Left cardiac atrium (tissue), 4 donors: ENCODE measurements around the gene SVIL. TPM values are rescaled to one million over a fixed set of nuclear protein-coding genes. Genes with fewer than 3 reads are reported as not detected.

Experiments used
- ATAC-seq, 2 donors: fragments of 200-7000 bp; cut with Tn5 transposase; one replicate each; pipeline ENCODE4 v1.9.1; 2020; ENCODE audit warnings: mild to moderate bottlenecking in 2 of 2, moderate library complexity in 2 of 2
- DNase-seq: peaks from one replicate; pipeline ENCODE4 v3.0.0-alpha.2; 2020
- intact Hi-C, 2 donors: fragments of 100-400 bp; cut with DNase I; formaldehyde crosslinking; loops; one replicate each; pipeline versions ENCODE4 v1.14.1 to v1.15.1; 2022 to 2023
- total RNA-seq, 2 donors: library from RNA; stranded (reverse); fragmentation: NEBNext Ultra II Directional; extraction: Animal tissue kit (Norgen Biotek cat#: 25700); gene quantifications; one replicate each; pipeline ENCODE4 v1.2.1, GENCODE V29; 2021
- donor health status: DM: no; HTN: yes; CAD: no.
- donor health status: DM: no; HTN: yes; CAD: no; lungs with severe emphysema.
- donor health status: DM: yes; HTN: yes; CAD: no.
- donor health status: Dilated cardiomyopathy.

SVIL gene
- total RNA-seq, 2 donors from 2014 or later = 203 to 250 TPM

- no peak for DNase-seq
- intact Hi-C loops = no loop called here
Observed at GRCh38 chr10:29652192-29652591, 17.4 kb upstream of the SVIL start.

GRCh38 chr10:29651767-29652166, 17.0 kb upstream of the SVIL start:
- intact Hi-C loops = no loop called here
- no peak for ATAC-seq

More at GRCh38 chr10:29652192-29652591, 17.4 kb upstream of the SVIL start:
- ATAC-seq = no peak

GRCh38 chr10:29650552-29650944, 15.8 kb upstream of the SVIL start:
- DNase-seq = no peak
- no peak for ATAC-seq
- intact Hi-C loops = no loop called here

More at GRCh38 chr10:29651767-29652166, 17.0 kb upstream of the SVIL start:
- DNase-seq = no peak

- no peak for ATAC-seq
- intact Hi-C loops = no loop called here
- DNase-seq = no peak
Observed at GRCh38 chr10:29649561-29650551, 15.1 kb upstream of the SVIL start.

DNA sequence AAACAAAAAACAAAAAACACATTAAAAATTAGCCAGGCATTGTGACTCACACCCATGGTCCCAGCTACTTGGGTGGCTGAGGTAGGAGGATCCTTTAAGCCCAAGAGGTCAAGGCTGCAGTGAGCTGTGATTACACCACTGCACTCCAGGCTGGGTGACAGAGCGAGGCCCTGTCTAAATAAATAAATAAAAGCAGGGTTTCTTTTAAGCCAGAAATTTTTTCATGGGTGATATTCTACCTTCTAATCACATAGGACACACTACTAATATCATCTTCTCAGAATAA, 14.2 kb upstream of the SVIL start:
- ATAC-seq (peak in 1 of 2 donors; percentile 17), DNase-seq (no peak)
- intact Hi-C loops = no loop called here

DNA sequence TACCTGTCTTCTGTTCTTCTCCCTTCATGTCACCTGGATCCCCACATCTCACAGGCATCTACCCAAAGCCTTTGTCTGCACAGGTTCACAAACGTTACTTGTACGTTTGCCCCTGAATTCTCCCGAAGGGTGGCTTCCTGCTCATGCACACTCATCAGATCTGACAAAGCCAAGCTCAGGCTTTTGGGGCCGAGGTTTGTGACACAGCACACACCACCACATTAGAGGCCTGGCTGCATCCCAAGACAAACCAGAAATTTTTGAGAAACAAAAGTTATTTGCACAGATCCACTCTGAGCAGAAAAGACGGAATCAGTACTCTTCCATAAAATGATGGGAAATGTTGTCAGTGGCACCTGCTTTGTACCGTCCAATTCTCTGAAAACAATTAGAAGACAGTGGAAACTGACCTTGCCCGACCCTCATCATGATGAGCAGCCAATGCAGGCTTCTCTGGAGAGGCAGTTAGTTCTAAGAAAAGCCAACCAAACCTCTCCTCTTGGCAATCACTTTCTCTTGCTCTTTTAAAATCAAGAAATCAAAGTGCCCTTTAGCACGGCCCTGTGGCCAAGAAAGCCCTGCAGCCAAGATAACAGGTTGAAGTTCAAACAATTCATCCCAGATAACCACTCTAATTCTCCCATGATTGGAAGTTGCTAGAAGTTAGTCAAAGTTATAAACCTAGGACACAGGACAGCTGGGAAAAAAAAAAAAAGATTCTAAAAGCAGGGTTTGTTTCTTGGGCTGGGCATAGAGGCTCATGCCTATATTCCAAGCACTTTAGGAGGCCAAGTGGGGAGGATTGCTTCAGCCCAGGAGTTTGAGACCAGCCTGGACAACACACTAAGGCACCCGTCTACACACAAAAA, 13.6 kb upstream of the SVIL start:
- no peak for DNase-seq
- intact Hi-C loops = no loop called here
- ATAC-seq = peak; percentile 17

DNA sequence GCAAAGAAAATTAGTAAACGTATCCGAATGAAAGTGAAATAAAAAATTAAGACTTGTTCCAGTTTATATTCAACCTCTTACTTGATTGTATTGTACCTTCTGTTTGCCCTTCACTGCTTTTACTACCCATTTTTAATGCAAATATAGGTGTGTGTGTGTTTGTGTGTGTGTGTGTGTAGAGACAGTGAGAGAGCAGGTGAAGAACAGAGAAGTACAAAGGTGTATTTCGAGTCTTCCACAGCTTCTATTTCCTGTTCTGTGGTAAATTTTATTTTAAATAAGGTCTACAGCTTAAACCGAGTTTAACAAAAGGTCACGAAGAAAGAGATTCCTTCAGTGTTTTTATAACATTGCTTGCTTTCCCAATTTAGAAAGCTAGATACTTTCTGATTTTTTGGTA, 12.7 kb upstream of the SVIL start:
- no peak for ATAC-seq
- no peak for DNase-seq
- intact Hi-C loops = no loop called here

GRCh38 chr10:29646960-29647461, 12.2 kb upstream of the SVIL start:
- intact Hi-C loops = no loop called here
- DNase-seq (no peak), ATAC-seq (peak in 1 of 2 donors; percentile 3)

DNA sequence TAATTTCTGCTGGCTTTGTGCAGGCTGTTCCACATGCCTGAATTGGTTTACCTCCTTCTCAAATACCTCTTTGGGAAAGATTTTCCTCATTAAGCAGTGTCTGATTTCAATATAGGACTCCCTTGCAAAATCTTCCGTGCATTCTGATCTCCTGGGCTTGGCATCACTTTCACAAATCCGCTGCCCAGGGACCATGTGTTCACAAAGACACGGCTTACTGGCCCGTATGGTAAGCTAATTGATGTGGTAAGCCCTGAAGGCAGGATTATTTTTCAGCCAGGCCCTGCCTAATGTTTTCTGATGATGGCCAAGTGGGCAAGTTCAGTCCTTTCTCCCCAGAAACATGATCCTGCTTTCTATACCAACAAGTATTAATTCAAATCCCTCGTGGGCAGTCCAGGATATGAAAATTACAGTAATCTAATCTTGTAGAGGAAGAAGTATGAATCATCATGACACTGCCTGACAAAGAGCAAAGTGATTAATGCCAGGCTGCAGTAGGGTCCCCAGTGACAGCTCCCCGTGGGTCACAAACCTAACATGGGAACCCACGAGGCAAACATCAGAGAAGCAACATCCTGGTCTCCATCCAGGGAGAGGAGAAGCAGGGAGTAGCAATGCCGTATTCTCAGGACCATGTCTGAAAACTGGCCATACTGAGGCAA, 11.6 kb upstream of the SVIL start:
- DNase-seq (no peak), ATAC-seq (peak; percentile 15 to 36)
- intact Hi-C loops = no loop called here

DNA sequence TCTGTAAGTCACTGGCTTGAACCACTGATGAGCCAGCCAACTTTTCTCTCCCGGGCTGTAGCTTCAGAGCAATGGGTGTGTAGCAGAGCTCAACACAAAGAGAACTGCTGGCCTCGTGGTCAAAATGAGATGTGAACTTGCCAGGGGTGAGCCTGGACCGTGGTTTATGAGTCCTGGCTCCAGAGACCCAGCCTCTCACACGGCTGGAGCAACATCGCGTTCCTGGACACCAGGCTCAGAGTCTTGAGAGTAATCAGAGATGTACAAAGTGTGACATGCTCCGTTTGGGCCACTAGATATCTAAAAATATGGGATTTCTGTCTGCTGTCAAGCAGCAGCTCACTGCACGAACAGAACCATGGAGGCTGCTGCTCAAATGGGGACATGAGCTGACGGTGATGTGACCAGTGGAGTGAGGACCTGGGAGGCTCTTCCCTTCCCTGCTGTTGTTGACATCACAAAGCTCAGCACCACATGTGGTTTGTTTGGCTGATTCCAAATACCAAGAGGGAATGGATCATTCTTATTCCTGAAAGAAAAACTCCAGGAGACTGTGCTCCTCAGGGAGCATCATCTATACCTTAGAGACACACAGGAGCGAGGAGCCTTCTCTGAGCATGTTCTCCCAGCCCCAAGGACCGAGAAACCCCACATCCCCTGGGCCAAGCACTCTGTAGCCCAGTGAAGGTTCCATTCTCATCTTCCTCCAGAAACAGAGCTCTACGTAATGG, 9.2 kb upstream of the SVIL start:
- intact Hi-C loops = no loop called here
- ATAC-seq (peak; percentile 49 to 70), DNase-seq (peak; percentile 55)

DNA sequence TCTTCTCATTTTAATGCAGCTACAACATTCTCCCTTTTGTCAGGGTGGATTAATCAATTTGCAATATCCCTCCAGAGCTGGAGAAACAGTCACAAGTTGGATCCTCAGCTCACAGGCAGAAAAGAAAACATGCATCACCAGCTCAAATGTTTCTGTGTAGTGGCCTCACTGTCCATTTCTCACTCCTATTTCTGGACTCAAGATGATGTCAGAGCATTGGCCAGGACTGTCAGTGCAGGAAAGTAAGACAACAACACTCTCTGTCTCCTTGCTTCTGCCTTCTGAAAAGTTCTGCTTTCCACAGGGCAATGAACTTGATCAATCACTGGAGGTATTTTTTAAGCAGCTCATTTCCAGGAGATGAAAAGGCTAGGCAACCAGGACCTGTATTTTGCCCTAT, 8.2 kb upstream of the SVIL start:
- intact Hi-C loops = no loop called here
- ATAC-seq (peak; percentile 83 to 84), DNase-seq (no peak)

- intact Hi-C loops = loop anchor here in 1 of 2 donors (10.0 kb wide), 1 partner anchor 97 kb away; no protein-coding TSS in a partner anchor
- DNase-seq (no peak), ATAC-seq (no peak)
Observed at GRCh38 chr10:29637537-29637936, 2.8 kb upstream of the SVIL start.

GRCh38 chr10:29636178-29636577, 1.4 kb upstream of the SVIL start:
- ATAC-seq (peak in 1 of 2 donors; percentile 45), DNase-seq (no peak)
- intact Hi-C loops = loop anchor here in 1 of 2 donors (10.0 kb wide), 1 partner anchor 99 kb away; no protein-coding TSS in a partner anchor

DNA sequence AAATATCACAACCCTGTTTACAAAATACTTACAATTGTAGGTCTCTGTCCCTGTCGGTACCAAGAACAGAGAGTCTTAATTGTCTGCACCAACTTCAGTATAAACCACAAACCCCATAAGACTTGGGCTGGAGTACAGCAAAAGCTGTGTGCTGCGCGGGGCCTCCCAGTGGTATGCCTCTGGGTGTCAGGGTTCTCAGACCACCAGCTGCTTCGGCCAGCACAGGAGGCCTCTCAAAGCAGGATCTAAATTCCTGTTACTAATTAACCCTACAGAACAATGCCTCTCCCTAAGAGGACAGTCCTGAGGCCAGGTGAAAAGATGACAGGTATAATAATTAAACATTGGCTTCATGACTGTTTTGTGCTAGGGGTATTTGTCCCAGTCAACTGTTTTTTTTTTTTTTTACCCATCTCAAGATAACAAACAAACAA, 957 bp upstream of the SVIL start:
- DNase-seq = no peak
- peak; percentile 43 to 48 for ATAC-seq
- intact Hi-C loops = loop anchor here in 1 of 2 donors (10.0 kb wide), 1 partner anchor 99 kb away; no protein-coding TSS in a partner anchor

DNA sequence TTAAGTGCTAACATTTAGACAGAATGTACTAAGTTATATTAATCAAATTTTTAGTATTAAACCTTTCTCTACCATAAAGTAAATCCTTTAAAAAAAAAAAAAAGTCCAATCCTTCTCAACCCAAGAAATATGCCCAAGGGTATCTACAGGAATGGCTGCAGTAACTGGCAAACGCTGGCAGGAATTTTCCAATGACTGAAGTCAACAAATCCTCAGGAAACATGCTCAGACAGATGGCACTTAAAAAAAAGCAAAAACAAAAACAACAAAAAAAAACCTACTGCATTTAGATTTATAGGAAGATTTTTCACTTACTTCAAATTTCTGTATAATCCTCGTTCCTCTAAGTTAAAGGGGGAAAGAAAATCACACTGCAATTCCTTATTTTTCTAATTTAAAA, 666 bp downstream of the SVIL start:
- intact Hi-C loops = loop anchor here (5.0 to 10.0 kb wide), 2 partner anchors 93 to 101 kb away; no protein-coding TSS in a partner anchor
- DNase-seq (no peak), ATAC-seq (no peak)

- DNase-seq (no peak), ATAC-seq (no peak)
- intact Hi-C loops = loop anchor here (5.0 to 10.0 kb wide), 2 partner anchors 96 to 104 kb away; no protein-coding TSS in a partner anchor
Observed at GRCh38 chr10:29631049-29631339, 3.8 kb downstream of the SVIL start.

GRCh38 chr10:29630205-29631048, 4.3 kb downstream of the SVIL start:
- ATAC-seq (peak in 1 of 2 donors; percentile 5), DNase-seq (no peak)
- intact Hi-C loops = loop anchor here (5.0 to 10.0 kb wide), 2 partner anchors 97 to 104 kb away; no protein-coding TSS in a partner anchor
